T-helper 1 cell treated with Interleukin-12 subunit alpha and Interleukin-12 subunit beta and Interleukin-4 antibody, amounts not matched to agents 30 ng/mL and 1 ng/mL, for 36 hours (primary cell): ENCODE measurements around the gene GIPC2. TPM values are rescaled to one million over a fixed set of nuclear protein-coding genes. Genes with fewer than 3 reads are reported as not detected.

Source experiments
- intact Hi-C: fragments of 100-400 bp; cut with micrococcal nuclease; formaldehyde crosslinking; loops from one replicate; pipeline ENCODE4 v1.15.1; 2024
- total RNA-seq: library from RNA; stranded (reverse); gene quantifications from 2 replicates; pipeline ENCODE4 v1.2.3, GENCODE V29; 2022

The GIPC2 gene
- total RNA-seq, 1 donor from 2014 or later, result 0.07 TPM

DNA sequence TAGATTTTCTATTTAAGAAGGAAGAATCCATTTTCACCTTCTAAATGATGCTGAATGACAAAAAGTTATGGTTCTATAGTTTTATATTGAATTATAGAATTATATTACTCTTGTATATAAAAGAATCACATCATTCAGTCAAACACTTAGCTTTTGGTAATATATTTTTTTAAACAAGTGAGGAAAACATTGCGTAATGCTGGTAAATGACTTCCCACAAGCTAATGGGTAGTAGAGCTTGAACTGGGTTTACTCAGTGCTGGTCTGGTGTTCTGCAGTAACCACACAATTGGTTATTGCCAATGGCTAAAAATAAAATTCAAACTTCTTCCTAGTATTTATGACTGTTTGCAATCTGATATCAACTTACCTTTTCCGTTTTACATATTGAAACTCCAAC, 10.6 kb upstream of the GIPC2 start:
- intact Hi-C loops, result no loop called here

DNA sequence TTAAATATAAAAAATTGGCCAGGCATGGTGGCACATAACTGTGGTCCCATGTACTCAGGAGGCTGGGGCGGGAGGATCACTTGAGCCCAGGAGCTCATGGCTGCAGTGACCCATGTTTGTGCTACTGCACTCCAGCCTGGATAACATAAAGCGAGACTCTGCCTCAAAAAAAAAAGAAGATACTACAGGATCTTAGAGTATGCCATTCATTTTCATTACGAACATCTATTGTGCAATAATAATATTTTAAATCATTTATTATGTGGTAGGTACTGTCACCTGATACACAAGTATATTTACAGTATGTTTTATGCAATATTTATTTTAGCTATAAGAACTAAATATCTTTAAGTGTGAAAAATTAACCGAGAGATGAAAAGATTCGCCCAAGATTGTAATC, 9.3 kb upstream of the GIPC2 start:
- intact Hi-C loops, result no loop called here

DNA sequence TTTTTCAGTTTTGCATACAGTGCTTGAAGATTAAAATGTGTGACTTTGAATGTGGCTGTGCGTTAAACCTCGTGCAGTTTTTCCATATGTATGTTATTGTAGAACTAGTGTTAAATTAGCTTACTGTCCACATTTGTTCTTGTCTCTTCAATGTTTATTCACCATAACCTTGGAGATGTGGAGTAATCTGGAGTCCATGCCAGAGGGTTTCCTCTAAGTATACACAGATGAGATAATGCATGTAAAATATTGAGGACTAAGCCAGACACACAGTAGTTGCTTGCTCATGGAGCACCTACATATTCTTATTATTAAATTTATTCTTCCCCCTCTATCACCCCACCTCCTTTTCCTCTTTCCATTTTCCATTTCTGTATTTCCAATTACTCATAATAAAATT, 7.7 kb upstream of the GIPC2 start:
- intact Hi-C loops, result no loop called here

DNA sequence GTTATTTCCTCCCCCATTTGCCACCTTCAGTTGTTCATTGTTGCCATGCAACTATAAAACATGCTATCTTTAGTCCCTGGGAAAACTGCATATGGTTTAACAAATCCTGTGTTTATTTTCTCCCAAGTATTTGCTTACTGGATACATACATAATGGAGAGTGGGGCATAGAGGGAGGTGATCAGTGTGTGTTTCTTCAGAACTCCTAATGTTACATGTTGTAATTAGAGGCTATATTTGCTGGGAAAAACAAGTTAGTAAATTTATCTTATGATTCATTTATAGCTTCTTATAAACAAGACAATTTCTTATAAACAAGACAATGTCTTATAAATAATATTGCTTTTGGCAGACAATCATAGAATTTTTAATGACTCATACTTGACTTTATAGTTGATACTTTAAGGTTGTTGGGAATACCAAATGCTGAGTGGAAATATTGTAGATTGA, 7.3 kb upstream of the GIPC2 start:
- intact Hi-C loops, result no loop called here

DNA sequence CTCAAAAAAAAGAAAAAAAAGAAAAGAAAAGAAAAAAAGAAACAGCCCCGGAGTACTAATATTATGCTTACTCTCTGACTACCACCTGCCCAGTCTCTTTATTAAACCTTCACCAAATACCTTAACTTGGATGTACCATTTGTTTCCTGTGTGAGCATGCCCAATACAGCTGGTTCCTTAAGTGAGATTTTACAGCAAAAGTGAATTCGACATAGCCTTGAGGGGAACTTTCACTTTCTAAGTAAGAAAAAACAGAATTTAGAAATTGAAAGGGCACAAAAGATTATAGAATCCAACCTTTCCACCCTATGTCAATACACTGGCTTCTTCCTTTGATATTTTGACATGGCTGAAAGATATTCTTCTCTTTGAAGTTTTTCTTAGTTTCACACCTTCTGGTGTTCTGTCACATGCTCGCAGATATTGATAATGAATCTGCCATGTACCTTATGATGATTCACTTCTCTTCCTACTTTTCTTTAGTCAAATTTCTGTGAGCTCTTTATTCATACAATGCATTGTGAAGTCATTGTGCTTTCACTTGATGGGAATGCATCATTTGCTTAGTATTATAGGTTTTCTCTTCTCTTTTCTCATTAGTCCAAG, 5.2 kb upstream of the GIPC2 start:
- intact Hi-C loops, result no loop called here

DNA sequence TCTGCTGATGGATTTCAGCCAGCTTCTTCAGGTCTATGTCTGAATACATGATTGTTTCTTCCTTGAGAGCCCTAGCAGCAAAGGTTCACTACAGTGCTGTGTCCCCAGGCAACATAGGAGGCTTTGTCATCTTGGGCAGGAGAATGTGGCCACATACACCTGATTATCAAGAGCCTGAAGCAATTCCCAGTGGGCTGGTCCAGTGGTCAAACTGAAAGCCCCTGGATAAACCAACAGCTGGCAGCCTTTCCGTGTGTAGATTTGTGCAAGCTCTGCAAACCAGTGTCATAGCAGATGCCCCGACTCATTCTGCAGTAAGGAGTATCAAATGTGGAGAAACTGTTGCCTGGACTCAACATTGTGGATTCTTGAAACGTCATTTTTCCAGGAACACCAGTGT, 2.3 kb upstream of the GIPC2 start:
- intact Hi-C loops, result no loop called here

DNA sequence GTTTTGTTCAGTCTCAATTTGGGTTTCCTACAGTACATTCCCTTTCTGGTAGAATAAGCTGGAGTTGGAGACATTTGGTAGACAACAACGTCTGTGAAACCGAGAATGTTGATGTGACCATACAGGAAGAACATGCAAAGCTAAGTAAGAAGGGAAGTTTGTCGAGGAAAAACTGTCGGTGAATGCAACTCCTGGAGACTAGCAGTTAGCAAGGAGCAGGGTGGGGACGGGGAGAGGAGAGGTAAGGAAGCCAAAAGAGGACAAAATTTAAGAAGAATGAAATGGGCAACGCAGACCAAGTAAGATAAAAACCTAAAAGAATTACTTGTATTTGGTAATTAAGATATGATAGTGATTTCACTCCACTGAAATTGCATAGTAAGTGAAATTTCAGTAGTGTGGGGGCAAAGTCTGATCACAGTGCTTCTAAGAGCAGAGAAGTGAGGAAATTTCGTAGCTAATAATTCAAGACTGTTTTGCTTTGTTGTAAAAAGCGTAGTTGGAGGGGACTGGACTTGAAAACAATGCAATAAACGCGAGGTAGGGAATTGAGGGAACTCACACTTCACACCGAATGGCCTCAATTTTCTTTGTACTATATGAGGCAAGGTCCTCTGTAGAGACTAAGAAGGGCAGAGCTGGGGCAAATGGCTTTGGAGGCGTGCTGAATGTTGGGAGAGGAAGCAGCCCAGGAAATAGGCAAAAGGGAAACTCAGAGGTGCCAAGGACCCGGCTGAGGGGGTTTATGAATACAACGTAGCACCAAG, 787 bp upstream of the GIPC2 start:
- intact Hi-C loops, result loop anchor here (2.0 to 5.0 kb wide), 2 partner anchors 40 to 67 kb away; partner anchors contain the start of gene DNAJB4

DNA sequence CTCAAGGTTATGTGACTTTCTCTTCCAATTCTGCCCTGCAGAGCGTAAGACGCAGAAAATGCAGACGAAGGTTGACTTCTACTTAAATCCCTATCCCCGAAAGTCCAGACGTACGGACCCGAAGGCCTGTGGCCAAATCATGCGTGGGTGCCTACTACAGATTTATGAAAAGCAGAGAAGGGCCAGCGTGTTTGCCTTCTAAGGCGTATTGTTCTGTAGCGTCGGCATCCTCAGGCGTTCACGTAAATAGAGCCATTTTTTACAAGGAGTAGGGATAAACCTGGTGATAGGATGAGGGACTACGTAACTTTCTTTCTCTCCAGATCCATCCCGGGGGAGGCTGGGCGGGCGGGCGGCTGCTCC, 222 bp upstream of the GIPC2 start:
- intact Hi-C loops, result loop anchor here (2.0 to 5.0 kb wide), 2 partner anchors 41 to 67 kb away; partner anchors contain the start of gene DNAJB4

DNA sequence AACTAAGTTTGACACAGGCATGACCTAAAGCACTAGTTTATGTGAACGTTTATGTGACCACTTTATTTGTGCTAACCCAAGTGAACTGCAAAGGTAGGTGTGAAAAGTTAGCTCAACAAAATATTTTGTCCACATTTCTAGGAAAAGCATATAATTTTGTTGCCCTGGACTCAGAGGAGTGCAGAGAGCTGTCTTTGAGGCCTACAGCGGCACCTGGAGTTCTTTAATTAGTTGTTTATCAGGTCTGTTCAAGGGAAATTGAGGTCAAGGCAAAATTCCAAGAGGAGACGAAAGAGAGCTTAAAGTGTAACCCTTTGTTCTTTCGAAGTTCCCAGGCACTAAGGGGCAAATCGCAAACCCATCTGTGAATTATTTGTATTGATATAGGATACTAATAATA, 1.3 kb downstream of the GIPC2 start:
- intact Hi-C loops, result loop anchor here (5.0 kb wide), 1 partner anchor 65 kb away; no protein-coding TSS in a partner anchor

DNA sequence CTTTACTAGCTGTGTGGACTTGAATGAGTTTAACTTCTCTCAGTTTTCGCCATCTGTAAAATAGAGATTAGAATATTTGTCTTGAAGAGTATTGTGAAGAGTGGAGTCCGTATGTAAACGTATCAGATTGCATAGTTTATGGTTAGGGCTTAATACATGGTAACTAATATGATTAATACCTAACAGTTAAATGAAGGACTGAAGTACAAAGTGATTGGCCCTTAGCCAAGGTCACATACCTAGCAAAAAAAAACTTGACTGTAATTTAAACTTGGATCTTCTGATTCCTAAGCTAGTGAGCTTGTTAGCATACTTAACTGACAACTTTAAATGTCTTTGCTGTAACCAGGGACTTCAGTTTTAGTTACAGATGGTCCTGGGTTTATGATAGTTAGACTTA, 1.9 kb downstream of the GIPC2 start:
- intact Hi-C loops, result loop anchor here (5.0 kb wide), 1 partner anchor 65 kb away; no protein-coding TSS in a partner anchor

DNA sequence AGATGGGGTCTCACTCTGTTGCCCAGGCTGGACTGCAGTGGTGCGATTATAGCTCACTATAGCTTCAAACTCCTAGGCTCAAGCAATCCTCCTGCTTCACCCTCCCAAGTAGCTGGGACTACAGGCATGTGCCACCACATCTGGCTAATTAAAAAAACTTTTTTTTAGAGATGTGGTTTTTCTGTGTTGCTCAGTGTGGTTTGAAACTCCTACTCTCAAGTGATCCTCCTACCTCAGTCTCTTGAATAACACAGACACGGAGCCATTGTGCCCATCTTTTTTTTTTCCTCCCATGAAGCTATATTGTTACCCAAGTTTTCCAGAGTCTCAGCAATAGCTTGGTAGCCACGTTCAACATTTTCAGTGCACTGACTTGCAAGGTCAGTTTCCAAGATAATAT, 2.7 kb downstream of the GIPC2 start:
- intact Hi-C loops, result loop anchor here (5.0 kb wide), 1 partner anchor 64 kb away; no protein-coding TSS in a partner anchor

DNA sequence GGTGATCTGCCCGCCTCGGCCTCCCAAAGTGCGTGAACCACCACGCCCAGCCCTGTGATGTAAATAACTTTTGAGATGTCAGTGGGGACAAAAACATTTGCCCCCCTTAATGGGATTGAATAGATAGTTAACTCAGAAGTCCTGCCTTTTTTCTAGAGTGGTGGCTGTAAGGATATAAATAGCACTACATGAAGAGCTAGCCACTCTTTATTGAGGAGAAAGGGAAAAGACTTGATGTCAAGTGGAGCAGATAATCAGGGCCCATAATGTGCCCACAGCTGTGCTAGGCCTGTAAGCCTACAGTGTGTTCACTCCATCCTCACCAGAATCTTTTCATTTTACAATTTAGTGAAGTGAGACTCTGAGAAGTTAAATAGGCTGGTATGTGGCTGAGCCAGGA, 3.6 kb downstream of the GIPC2 start:
- intact Hi-C loops, result loop anchor here (5.0 kb wide), 1 partner anchor 63 kb away; no protein-coding TSS in a partner anchor

DNA sequence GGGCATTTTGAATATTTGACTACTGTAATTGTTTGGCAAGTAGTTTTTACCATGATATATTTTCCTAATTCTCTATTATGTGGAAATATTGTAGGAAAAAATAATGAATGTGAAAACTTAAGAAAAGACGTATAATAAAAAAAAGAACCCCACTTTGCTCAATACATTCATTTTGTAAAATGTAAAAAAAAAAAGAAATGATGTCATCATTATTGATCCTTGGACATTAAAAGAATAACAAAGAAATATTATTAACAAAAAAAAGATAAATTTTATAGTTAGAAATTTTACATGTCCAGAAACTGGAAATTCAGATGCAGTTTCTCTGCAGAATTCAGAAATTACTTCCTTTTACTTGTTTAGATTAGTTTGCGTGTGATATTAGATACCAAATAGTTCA, 5.2 kb downstream of the GIPC2 start:
- intact Hi-C loops, result no loop called here

DNA sequence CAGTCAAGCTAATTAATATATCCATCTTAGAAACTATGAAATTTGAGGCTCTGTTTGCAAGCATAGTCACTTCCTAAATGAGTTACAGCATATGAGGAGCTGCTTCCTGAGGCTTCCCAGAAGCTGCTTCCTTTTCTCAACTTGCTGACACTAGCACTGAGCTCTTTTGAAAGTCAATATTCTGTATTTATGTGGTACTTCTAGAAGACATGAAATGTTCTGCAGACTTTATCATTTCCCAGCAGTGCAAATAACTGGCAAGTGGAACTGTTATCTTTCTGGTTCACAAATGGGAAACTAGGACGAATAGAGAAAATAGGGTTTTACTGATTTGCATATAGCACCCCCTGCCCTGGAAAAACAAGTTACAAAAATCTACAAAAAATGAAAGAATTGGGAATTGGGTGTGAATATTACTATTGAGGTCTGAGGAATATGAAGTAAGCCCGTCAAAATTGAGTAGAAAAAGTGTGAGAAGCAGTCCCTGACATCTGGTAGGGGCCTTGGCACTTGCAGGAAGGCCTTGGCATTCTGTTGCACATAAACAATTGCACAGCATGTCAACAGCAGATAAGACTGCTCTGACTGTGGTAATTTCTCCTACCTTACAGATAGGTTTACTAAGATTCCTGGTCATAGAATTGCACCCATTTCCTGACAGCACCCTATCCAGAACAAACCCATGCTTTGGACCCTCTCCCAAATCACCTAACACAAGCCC, 7.1 kb downstream of the GIPC2 start:
- intact Hi-C loops, result no loop called here

DNA sequence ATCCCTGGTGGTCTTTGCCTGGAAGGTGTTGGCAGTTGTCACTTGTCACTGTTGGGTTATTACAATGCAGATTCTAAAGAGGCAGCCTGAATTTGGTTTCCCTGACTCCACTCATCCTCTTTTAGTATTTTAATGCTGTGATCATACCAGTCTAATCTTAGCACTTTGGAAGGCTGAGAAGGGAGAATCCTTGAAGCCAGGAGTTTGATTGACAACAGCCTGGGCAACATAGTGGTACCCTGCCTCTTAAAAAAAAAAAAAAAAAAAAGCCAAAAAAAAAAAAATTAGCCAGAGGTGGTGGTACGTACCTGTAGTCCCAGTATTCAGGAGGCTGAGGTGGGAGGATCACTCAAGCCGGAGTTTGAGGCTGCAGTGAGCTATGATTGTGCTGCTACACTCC, 7.7 kb downstream of the GIPC2 start:
- intact Hi-C loops, result no loop called here

DNA sequence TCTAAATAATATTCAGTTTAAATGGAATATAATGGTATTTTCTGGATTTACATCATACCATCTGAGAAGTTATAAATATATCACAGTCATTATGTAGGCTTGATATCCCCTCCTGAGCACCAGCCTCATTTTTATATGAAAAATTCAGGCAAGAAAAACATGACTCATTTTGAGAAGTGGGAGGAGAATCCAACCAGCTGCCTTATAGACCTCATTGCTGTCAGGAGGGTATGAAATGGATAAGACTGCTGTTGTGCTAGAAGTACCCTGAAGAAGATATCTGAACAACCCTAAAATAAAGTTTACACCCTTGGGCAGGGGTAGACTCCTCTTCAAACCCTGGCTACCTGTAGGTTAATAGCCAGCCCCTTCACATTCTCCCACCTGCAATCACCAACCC, 8.8 kb downstream of the GIPC2 start:
- intact Hi-C loops, result no loop called here

DNA sequence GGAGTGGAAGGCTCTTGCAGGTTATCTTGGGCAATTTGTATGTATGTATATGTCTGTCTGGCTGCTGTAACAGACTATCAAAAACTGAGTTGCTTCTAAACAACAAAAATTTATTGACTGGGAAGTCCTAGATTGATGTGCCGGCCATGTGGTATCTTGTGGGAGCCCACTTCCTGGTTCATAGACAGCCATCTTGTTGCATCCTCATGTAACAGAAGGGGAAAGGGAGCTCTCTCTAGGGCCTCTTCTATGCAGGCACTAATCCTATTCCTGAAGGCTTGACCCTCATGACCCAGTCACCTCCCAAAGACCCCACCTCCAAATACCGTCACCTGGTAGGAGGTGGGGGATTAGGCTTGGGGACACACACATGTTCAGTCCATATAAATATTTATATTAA, 9.2 kb downstream of the GIPC2 start:
- intact Hi-C loops, result no loop called here

DNA sequence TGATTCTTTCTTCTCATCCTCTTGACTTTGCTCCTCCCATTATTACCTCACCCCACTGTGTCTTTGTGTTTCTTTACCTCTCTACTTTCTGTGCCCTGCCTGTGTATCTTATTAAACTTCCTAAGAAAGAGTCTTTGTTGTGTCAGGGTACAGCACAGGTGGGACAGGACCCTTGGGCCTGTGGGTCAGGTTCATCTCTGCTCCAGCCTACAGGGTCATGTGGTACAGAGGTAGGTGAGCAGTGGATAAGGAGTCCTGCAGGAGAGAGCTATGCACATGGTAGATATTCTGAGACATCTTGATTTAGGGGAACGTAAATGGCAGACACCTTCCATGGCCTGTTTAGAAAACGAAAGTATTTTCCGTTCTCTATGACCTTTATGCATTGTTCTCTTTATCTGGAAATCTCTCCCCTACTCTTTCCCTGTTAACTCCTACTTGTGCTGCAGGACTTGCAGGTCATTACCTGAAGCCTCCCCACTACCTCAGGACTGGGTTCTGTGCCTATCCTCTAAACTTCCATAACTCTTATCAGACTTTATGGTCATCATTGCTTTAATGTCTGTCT, 9.9 kb downstream of the GIPC2 start:
- intact Hi-C loops, result no loop called here

DNA sequence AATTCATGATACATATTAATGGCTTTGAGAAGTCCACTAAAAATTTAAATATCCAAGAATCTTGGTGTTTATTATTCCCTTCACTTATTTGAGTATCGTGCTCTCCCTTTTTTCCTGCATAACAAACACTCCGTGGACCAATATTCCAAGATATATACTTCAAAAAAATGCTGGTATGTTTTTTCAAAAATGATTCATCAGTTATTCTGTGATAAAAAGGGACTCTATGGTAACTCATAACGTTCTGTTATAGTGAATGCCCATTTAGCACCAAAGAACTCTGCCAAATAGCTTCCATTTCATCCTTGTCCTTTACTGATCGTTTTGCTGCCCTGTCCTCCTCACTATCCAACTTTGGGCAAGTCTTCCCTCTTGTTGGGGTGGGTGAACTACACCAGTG, 12.9 kb downstream of the GIPC2 start:
- intact Hi-C loops, result no loop called here

DNA sequence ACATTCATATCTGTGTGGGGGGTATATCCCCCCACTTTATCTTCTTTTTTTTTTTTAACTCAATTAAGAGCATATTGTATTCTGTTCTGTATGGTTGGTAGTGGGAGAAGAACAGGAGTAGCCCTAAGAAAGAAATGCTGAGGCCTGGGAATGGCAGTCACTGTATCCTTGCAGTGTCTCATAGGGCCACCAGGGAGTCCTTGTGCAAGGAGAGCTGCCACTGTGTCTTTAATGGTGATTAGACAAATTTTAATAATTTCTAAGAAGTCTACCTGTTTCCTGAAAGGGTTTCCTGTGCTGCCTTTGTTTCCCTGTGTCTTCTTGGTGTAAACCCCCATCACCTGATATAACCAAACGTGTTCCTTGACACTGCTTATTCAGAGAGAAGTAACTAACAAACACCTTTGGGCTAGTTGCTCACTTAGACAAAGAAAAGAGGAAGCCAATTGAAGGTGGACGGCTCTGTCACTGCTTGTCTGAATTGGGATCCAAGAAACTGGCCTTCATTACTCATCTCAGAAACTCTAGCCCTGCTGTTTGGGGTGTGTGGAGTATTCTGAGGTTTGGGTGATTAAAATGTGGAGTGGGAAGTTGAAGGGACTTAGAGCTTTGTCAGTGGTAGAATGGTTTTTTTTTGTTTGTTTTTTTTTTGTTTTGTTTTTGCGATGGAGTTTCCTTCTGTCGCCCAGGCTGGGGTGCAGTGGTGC, 15.2 kb downstream of the GIPC2 start:
- intact Hi-C loops, result no loop called here

DNA sequence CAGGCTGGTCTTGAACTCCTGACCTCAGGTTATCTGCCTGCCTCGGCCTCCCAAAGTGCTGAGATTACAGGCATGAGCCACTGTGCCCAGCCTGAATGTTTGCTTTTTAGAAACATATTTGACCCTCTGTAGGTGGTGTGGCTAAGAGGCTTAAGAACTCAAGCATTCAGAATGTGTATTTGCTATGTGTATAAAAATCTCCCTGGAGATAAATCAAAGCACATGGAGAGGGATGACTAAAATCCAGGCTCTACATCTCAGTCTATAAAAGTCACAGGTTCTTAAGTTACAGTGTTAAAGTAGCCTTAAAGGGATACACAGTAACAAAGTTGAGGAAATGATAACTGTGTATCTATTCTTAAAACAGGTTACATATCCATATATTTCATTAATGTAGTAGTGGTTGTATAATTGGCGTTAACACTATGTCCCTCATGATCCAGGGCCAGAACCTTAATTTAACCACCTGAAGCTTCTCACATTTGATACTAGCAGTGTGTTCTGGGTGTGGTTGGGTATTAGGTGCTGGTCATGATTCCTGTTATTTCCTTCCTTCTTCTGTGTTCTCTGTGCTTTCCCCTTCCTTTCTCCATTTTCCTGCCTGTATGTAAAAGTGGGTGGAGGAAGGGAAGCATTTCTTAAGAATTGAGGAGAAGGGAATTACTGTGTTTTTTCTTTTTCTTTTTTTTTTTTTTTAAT, 16.2 kb downstream of the GIPC2 start:
- intact Hi-C loops, result no loop called here
